ENCODE data around the gene COL5A1. TPM values are rescaled to one million over a fixed set of nuclear protein-coding genes. Genes with fewer than 3 reads are reported as not detected.

The COL5A1 gene
- total and polyA plus RNA-seq, 2 donors (not counting 1 experiment from before 2014, with no cell fraction given): 72.8 to 109 TPM

- H4K20me1 ChIP-seq (ENCODE audit: control insufficient read depth, extremely low read depth, insufficient read depth, low read length): peaks cover 4% of the 10 kb centered on the region
- H3K36me3 ChIP-seq (ENCODE audit: control insufficient read depth, insufficient read depth, low read length): peaks cover 13% of the 10 kb centered on the region
These were observed 3.4 kb downstream of the COL5A1 start for GRCh38 chr9:134644725-134645606.

DNA sequence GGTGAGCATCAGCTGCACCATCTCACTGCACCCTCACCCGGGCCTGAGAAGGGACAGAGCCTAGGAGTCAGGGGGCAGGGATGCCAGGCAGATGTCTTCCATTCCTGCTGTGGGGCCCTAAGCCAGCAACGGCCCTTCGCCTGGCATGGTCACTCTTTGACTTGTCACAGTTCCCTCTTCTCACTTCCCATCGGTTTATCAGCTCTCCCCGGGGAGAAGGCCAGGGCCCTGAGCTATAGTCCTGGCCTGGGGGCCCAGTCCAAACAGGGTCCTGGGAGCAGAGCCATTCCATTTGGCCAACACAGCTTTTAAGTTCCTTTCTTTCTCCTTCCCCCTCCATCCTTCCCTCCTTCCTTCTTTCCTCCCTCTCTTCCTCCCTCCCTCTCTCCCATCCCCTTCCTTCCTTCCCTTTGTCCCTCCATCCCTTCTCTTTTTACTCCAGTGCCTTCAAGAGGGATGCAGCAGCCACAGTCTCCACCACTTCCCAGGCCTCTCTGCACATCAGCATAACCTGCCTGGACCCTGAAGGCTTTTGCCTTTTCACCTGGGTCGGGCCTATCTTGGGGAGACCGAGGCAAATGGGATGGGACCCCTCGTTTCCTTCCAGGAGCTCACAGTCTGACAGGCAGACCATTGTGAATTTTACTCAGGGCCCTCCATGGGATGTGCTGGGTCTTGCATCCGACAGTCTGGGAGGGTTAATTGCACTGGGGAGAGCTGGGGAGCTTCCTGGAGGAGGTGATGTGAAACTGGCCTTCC is 4.2 kb downstream of the COL5A1 start:
- H4K20me1 ChIP-seq (ENCODE audit: control insufficient read depth, extremely low read depth, insufficient read depth, low read length): peaks cover 4% of the 10 kb centered on the region
- no peak overlapping the region for H3K9ac ChIP-seq (ENCODE audit: insufficient read depth, low read length)
- peaks cover 63% of the 10 kb centered on the region for H3K79me2 ChIP-seq (ENCODE audit: control insufficient read depth, insufficient read depth, low read length)
- TF ChIP-seq EZH2 (IDR thresholded peaks at IDR 0.05; ENCODE audit: low read length, missing control alignments): no peak
- TF ChIP-seq, protein P1, sequence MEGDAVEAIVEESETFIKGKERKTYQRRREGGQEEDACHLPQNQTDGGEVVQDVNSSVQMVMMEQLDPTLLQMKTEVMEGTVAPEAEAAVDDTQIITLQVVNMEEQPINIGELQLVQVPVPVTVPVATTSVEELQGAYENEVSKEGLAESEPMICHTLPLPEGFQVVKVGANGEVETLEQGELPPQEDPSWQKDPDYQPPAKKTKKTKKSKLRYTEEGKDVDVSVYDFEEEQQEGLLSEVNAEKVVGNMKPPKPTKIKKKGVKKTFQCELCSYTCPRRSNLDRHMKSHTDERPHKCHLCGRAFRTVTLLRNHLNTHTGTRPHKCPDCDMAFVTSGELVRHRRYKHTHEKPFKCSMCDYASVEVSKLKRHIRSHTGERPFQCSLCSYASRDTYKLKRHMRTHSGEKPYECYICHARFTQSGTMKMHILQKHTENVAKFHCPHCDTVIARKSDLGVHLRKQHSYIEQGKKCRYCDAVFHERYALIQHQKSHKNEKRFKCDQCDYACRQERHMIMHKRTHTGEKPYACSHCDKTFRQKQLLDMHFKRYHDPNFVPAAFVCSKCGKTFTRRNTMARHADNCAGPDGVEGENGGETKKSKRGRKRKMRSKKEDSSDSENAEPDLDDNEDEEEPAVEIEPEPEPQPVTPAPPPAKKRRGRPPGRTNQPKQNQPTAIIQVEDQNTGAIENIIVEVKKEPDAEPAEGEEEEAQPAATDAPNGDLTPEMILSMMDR (conservative IDR thresholded peaks at IDR 0.05 in 1 of 2, IDR thresholded peaks at IDR 0.05 in 1 of 2; ENCODE audit: low read depth in 1 of 2, low read length in 2 of 2): no peak
- no peaks in the 10 kb centered on the region for H3K9me3 ChIP-seq (ENCODE audit: control insufficient read depth, insufficient read depth, low read depth, low read length)
- peaks cover 15% of the 10 kb centered on the region for H3K36me3 ChIP-seq (ENCODE audit: control insufficient read depth, insufficient read depth, low read length)
- no peak for DNase-seq (ENCODE audit: low read depth in 2 of 2)
- H3K4me3 ChIP-seq (replicated peaks in 1 of 4; ENCODE audit: control extremely low read depth in 1 of 4, insufficient read depth in 1 of 4, low read depth in 3 of 4, low read length in 4 of 4): peak overlapping the region; percentile 29 to 67 (median 46)
- H3K27me3 ChIP-seq (ENCODE audit: control insufficient read depth, insufficient read depth, low read length): no peaks in the 10 kb centered on the region
- H2AFZ ChIP-seq (ENCODE audit: low read length): no peak overlapping the region
- peaks cover 28% of the 10 kb centered on the region for H3K4me1 ChIP-seq (ENCODE audit: control insufficient read depth, extremely low read depth, insufficient read depth, low read length)
- peak overlapping the region; percentile 71 for H3K27ac ChIP-seq (ENCODE audit: insufficient read depth, low read length)
- H3K4me2 ChIP-seq (ENCODE audit: extremely low read depth, insufficient read depth, low read length): peak overlapping the region; percentile 95

More at GRCh38 chr9:134644725-134645606, 3.4 kb downstream of the COL5A1 start:
- H3K9ac ChIP-seq (ENCODE audit: insufficient read depth, low read length): peak overlapping the region; percentile 55
- TF ChIP-seq EZH2 (IDR thresholded peaks at IDR 0.05; ENCODE audit: low read length, missing control alignments): no peak
- TF ChIP-seq, protein P1 (conservative IDR thresholded peaks at IDR 0.05 in 1 of 2, IDR thresholded peaks at IDR 0.05 in 1 of 2; ENCODE audit: low read depth in 1 of 2, low read length in 2 of 2): no peak
- H3K27me3 ChIP-seq (ENCODE audit: control insufficient read depth, insufficient read depth, low read length): no peaks in the 10 kb centered on the region
- peaks cover 30% of the 10 kb centered on the region for H3K4me1 ChIP-seq (ENCODE audit: control insufficient read depth, extremely low read depth, insufficient read depth, low read length)
- peak overlapping the region; percentile 71 for H3K27ac ChIP-seq (ENCODE audit: insufficient read depth, low read length)
- no peaks in the 10 kb centered on the region for H3K9me3 ChIP-seq (ENCODE audit: control insufficient read depth, insufficient read depth, low read depth, low read length)
- peak overlapping the region; percentile 29 to 67 (median 46) for H3K4me3 ChIP-seq (replicated peaks in 1 of 4; ENCODE audit: control extremely low read depth in 1 of 4, insufficient read depth in 1 of 4, low read depth in 3 of 4, low read length in 4 of 4)
- peak overlapping the region; percentile 95 for H3K4me2 ChIP-seq (ENCODE audit: extremely low read depth, insufficient read depth, low read length)
- peaks cover 55% of the 10 kb centered on the region for H3K79me2 ChIP-seq (ENCODE audit: control insufficient read depth, insufficient read depth, low read length)
- peak; percentile 98 to 100 for DNase-seq (ENCODE audit: low read depth in 2 of 2)
- H2AFZ ChIP-seq (ENCODE audit: low read length): no peak overlapping the region

Data from fibroblast of lung (primary cell).